ENCODE data around the gene SLX4IP.
A peak's percentile ranks its signal among the peaks of the same experiment; 100 is the strongest.

- TF ChIP-seq CTCF (IDR thresholded peaks at IDR 0.05 in 2 of 3, conservative IDR thresholded peaks at IDR 0.05 in 1 of 3; ENCODE audit: borderline replicate concordance in 1 of 3, insufficient read depth in 1 of 3, low read depth in 2 of 3, low read length in 2 of 3): peak; percentile 60 to 88 (median 80); a peak in 5 of 6 replicates
- no peak for TF ChIP-seq ZNF274 (IDR thresholded peaks at IDR 0.05; ENCODE audit: low read depth, low read length)
- TF ChIP-seq POLR2AphosphoS5 (IDR thresholded peaks at IDR 0.05; ENCODE audit: low read depth, low read length): no peak
- no peak for TF ChIP-seq POLR2A (IDR thresholded peaks at IDR 0.05; ENCODE audit: borderline replicate concordance, extremely low read depth, insufficient read depth, insufficient read length)
- no peak for TF ChIP-seq EZH2phosphoT487 (IDR thresholded peaks at IDR 0.05; ENCODE audit: borderline replicate concordance)
- TF ChIP-seq JUND (IDR thresholded peaks at IDR 0.05): no peak
- no peak for TF ChIP-seq CEBPB (IDR thresholded peaks at IDR 0.05; ENCODE audit: low read depth)
- TF ChIP-seq FOSL1 (IDR thresholded peaks at IDR 0.05; ENCODE audit: low read depth): no peak
Measured at GRCh38 chr20:10553326-10553984, 118.3 kb downstream of the SLX4IP start.

All from HCT116 (cell line).